Activated CD4-positive, alpha-beta T cell treated with anti-CD3 and anti-CD28 coated beads for 24 hours (primary cell): ENCODE results near the gene SDF2L1.

Source experiments
- DNase-seq, 2 donors: peaks; one replicate each; pipeline ENCODE4 v3.0.0-alpha.2; 2020; ENCODE audit warnings: low read depth in 2 of 2

The SDF2L1 gene

GRCh38 chr22:21622011-21622918 is 19.8 kb upstream of the SDF2L1 start:
- no peak for DNase-seq

GRCh38 chr22:21622919-21623647 is 19.0 kb upstream of the SDF2L1 start:
- no peak for DNase-seq

DNA sequence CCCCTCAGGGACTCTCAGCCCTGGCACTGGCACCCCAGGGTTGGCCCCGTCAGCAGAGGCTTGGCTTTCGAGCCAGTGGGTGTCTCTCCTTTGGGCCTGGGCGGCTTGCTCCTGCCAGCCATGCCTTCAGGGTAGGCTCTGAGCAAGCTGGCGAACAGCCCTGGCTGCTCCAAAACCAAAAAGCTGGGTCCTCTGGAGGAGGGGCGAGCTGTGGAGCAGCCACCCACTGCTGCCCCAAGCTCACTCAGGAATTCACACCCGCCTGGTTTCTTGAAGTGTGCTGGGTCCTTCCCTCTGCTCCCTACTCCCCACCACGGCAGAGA is 18.5 kb upstream of the SDF2L1 start:
- DNase-seq = no peak

- DNase-seq = peak; percentile 43 to 49
Observed at GRCh38 chr22:21624120-21624879, 17.8 kb upstream of the SDF2L1 start.

DNA sequence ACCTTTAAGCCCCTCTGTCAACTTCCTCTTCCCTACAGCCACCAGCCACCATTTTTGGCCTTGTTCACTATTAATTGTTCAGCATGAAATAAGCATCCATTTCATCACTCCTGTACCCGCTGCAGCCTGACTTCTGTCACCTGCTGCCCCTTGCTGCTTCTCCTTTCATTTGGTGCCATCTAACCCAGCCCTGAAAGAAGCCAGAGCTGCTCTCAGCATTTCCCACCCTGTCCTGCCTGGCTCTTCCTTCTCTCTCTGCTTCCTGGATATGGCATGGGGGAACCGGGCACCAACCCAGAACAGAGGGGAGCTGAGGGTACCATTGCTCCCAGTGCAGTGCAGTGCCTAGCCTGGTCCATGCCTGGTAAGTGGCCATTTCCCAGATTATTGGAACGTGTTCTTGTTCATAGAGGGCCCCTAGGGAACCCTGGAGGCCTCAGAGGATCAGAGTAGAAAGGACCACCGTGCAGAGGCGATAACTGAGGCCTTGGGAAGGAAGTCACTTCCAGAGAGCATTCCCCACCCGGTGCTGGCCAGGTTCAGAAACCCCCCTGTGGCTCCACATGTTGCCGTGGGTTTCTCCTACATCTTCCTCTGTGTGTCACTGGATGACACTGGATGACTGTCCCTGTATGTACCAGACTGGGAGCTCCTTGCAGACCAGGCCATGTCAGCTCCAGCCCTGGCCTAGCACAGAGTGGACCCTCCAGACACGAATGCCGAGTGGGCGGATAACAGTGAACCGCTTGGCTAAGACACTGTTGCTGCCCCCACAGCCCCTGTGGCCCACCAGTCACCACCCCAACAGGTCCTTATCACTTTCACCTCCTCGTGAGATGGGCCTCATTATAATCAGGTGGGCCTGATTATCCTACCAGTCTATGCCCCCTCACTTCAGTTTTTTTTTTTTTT is 17.0 kb upstream of the SDF2L1 start:
- no peak for DNase-seq

DNA sequence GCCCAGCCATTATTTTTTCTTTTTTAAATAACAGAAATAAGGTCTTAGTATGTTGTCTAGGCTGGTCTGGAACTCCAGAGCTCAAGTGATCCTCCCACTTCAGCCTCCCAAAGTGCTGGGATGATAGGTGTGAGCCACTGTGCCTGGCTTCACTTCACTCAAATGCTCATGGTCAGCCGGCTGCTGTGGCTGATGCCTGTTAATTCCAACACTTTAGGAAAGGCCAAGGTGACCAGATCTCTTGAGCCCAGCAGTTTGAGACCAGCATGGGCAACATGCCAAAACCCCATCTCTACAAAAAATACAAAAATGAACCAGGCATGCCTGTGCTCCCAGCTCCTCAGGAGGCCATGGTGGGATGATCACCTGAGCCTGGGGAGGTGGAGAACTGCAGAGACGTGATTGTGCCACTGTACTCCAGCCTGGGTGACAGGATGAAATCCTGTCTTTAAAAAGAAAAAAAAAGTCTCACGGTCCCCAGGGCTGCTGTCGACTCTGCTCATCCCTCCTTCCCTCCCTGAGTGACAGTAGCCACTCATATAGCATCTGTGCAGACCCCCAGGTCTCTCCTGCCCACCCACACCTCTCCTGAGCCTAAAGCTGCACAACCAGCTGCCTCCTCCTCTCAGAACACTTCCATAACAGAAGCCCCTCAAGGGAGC is 15.9 kb upstream of the SDF2L1 start:
- DNase-seq = no peak

- DNase-seq = no peak
Observed at GRCh38 chr22:21626735-21627469, 15.2 kb upstream of the SDF2L1 start.

GRCh38 chr22:21628386-21629254 is 13.5 kb upstream of the SDF2L1 start:
- DNase-seq = no peak

DNA sequence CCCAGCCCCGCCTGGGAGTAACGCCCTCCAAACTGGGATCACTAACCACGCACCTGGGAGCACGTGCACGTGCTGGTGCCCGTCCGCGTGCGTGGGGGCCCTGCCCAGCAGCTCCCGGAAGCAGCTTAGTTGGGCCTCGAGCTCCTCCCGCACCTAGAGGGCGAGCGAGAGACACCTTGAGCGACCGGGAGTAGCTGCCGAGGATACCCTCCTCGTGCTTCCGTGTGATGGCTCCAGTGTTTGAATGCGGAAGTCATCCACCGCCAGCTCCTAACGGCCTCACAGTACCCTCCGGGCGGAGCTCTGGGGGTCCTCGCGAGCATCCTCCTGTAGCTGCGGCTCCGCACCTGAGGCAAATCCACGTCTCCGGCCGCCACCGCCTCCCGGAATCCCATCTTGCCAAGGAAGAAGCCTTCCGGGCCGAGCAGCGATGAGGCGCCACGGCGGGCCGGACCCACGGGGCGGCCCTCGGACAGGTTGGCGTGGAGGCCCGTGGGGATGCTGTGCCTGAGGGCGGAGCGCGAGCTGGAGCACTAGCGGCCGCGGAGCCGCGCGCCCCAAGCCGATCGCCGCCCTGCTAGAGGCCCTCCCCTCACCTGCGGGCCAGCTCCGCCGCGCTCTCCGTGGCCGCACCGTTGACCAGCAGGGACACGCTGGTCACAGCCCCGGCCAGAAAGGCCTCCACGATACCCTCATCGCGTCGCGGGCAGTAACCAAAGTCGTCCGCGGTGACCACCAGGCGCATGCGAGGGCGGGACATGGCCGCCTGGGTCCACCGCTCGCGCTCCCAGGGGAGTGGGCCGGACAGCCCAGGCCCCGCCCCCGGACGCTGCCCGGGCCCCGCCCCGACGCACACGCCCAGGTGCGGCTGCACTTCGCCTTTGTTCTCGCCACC is 12.6 kb upstream of the SDF2L1 start, which contains the start of gene YDJC:
Gene YDJC, minus strand, starts transcription at position 768 of the 895 bp plus-strand sequence. Its CDS starts 8 bp downstream, at position 760.
- peak; percentile 90 to 96 for DNase-seq

- DNase-seq = no peak
Observed at GRCh38 chr22:21631025-21631424, 11.1 kb upstream of the SDF2L1 start.

DNA sequence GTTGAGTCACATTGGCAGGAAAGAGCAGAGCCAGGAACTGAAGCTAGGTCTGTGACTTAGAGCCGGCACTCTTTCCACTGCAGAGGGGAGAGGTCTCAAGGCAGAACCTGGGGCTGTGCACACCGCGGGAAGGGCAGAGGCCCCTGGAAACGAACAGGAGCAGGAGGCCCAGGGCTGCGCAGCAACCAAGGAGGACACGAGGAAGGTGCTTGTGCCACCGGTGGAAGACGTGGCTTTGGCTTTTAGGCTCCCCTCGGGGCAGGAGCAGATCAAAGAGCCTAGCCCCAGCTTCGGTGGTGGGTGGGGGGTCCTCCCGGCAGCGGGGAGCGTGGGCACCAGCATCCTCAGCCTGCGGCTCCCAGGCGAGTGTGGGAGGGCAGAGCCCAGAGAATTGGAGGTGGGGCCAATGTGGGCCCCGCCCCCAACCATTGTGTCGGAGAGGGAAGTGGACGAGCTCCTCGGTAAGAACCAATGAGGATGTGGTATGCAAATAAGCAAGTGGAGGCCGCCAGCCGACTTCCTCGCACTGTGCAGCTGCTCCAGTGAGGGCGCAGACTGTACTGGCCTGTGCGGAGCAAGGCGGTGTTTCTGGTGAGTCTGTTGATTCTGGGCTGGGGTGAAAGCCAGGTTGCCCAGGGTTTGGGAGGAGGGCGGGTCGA is 9.7 kb upstream of the SDF2L1 start, which contains the start of gene CCDC116:
Gene CCDC116, plus strand, starts transcription at position 524 of the 659 bp plus-strand sequence. CDS start 422 bp downstream, outside the sequence.
- peak; percentile 45 to 46 for DNase-seq

DNA sequence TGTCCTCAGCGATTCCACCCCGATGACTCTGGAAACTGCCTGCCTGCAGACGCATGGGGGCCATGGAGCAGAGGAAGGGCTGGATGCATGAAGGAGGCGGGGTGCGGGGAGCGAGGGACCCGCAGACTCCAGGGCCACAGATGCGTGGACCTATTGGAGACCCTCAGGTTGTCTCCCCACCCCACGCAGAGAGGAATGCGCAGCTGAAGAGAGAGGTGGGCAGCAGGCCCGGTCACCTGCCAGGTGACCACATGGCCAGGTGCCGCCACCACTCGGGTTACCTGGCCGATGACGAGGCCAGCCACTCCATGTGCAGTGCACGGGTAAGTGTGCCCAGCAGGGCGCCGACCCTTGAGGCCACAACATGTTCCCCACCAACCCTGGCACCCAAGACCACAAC is 9.2 kb upstream of the SDF2L1 start:
- DNase-seq = no peak

DNA sequence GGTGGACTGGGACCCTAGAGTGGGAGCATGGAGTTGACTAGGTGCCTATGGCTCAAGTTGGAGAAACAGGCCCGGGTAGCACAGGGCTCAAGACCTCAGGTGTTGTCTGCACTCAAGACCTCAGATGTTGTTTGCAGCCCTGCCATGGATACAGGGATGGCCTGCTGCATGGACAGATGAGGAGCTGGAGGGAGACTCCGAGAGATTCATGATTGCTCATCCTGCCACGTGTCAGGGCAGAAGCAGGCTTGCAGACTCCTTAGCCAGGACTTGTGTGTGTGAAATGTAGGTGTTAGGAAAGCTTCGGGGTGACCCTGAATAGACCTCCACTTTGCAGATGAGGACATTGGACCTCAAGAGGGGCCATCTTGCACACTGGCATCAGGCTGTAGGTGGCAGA is 8.6 kb upstream of the SDF2L1 start:
- DNase-seq = no peak

DNA sequence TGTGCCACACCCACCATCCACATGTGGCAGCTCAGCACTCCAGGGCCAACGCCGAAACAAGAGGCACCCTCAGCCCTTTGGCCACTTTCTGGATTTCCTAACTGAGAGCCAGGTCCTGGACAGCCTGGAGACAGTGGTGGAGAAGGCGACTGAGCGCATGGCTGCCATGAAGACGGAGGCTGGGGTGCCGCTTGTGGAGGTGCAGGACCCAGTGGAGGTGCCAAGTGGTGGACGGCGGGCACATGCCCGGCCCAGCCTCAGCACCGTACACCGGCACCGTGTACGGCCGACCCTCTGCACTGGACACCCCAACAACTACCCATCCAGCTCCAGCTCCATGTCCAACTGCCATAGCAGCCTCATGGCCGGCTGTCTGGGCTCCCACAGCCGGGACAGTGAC is 8.0 kb upstream of the SDF2L1 start:
- no peak for DNase-seq

DNA sequence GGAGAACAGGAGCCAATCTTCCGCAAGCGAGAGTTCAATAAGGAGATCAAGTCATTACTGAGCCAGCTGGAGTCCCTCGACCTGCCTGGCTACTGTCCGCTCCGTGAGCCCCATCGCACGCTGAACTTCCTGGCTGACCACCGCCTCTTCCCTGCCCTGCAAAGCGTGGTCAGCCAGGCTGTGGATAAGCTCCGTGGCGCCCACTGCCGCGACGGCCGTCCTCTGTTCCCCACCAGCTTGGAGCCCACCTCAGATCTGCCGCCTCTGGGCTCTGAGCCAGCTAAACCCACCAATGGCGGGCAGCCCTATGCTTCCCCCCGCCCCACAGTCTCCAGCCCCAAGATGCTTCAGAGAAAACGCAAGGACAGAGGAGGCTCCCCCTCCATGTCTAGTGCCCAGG is 7.3 kb upstream of the SDF2L1 start:
- DNase-seq = no peak

- no peak for DNase-seq
Observed at GRCh38 chr22:21635771-21636510, 6.2 kb upstream of the SDF2L1 start.
